HL-60 (cell line): ENCODE measurements around the gene FYN.

Source experiments
- DNase-seq, 2 experiments: peaks; one replicate each; pipeline ENCODE4 v3.0.0-alpha.2; 2010 to 2020; ENCODE audit warnings: low read depth in 1 of 2, low spot score in 1 of 2
- H3K27ac ChIP-seq: fragments of 250-450 bp; sonication (Bioruptor Pico); replicated peaks from 2 replicates; pipeline ENCODE4 v1.5.1; 2020; ENCODE audit warnings: mild to moderate bottlenecking, moderate library complexity
- H3K27me3 ChIP-seq: fragments of 250-450 bp; sonication (Bioruptor Pico); 2 replicates; pipeline ENCODE4 v1.5.1; 2021; ENCODE audit warnings: mild to moderate bottlenecking, moderate library complexity; ENCODE audit not compliant: insufficient read depth, poor library complexity, severe bottlenecking
- H3K4me3 ChIP-seq: replicated peaks from 2 replicates; pipeline ENCODE4 v1.5.1; 2011; ENCODE audit warnings: mild to moderate bottlenecking, control low read depth, low read length; ENCODE audit not compliant: insufficient read depth
- CTCF ChIP-seq: IDR thresholded peaks from one replicate; pipeline ENCODE4 v1.5.1; 2011; ENCODE audit warnings: low read length, control low read depth, inconsistent platforms; ENCODE audit not compliant: insufficient read depth
- GABPA ChIP-seq: IDR thresholded peaks from 2 replicates; pipeline ENCODE4 v1.6.1; 2012; ENCODE audit warnings: low read depth
- POLR2AphosphoS5 ChIP-seq: IDR thresholded peaks from 2 replicates; pipeline ENCODE4 v1.6.1; 2012; ENCODE audit warnings: low read depth
- REST ChIP-seq: IDR thresholded peaks from 2 replicates; pipeline ENCODE4 v1.6.1; 2012; ENCODE audit warnings: low read depth; ENCODE audit not compliant: insufficient replicate concordance
- SPI1 ChIP-seq: IDR thresholded peaks from 2 replicates; pipeline ENCODE4 v1.6.1; 2012; ENCODE audit warnings: low read depth, mild to moderate bottlenecking, borderline replicate concordance

The FYN gene

GRCh38 chr6:111701146-111701545 lies 172.1 kb downstream of the FYN start:
- TF ChIP-seq GABPA (no peak), REST (no peak)

GRCh38 chr6:111700135-111700690 lies 173.0 kb downstream of the FYN start:
- no peak for TF ChIP-seq POLR2AphosphoS5
- no peak for TF ChIP-seq REST
- TF ChIP-seq GABPA, result no peak
- no peak for TF ChIP-seq CTCF
- TF ChIP-seq SPI1, result no peak
- H3K27me3 ChIP-seq, result peaks cover 3% of the 10 kb centered on the region
- H3K27ac ChIP-seq, result no peak overlapping the region
- H3K4me3 ChIP-seq, result no peak overlapping the region
- DNase-seq, result no peak

More at GRCh38 chr6:111701146-111701545, 172.1 kb downstream of the FYN start:
- no peak overlapping the region for H3K4me3 ChIP-seq
- H3K27ac ChIP-seq, result no peak overlapping the region
- no peak for DNase-seq
- peaks cover 3% of the 10 kb centered on the region for H3K27me3 ChIP-seq

- Histone ChIP-seq H3K27ac (no peak overlapping the region), H3K27me3 (peaks cover 3% of the 10 kb centered on the region), H3K4me3 (no peak overlapping the region)
- TF ChIP-seq REST, result no peak
- TF ChIP-seq POLR2AphosphoS5, result no peak
- no peak for TF ChIP-seq CTCF
- TF ChIP-seq GABPA, result no peak
- no peak for TF ChIP-seq SPI1
- no peak for DNase-seq
Observed at GRCh38 chr6:111699123-111699522, 174.1 kb downstream of the FYN start.

GRCh38 chr6:111696814-111697213 lies 176.4 kb downstream of the FYN start:
- Histone ChIP-seq H3K4me3 (no peak overlapping the region), H3K27me3 (peaks cover 3% of the 10 kb centered on the region), H3K27ac (no peak overlapping the region)
- TF ChIP-seq CTCF (no peak), REST (no peak), POLR2AphosphoS5 (no peak), GABPA (no peak), SPI1 (no peak)
- no peak for DNase-seq
